GM23338 (cell line): ENCODE results near the gene IGF2. TPM values are rescaled to one million over a fixed set of nuclear protein-coding genes. Genes with fewer than 3 reads are reported as not detected.

Experiments
- ATAC-seq: fragments of 200-7000 bp; cut with Tn5 transposase; 3 replicates; pipeline ENCODE4 v1.9.1; 2020
- DNase-seq: peaks from one replicate; pipeline ENCODE4 v3.0.0-alpha.2; 2015; ENCODE audit warnings: low spot score
- H2AFZ ChIP-seq: fragments of 200-600 bp; sonication (generic); 2 replicates; pipeline ENCODE4 v1.8.0; 2016; ENCODE audit warnings: antibody characterized with exemption, mild to moderate bottlenecking, moderate library complexity
- H3F3A ChIP-seq: fragments of 200-600 bp; sonication (generic); replicated peaks from 2 replicates; pipeline ENCODE4 v1.8.0; 2017; ENCODE audit warnings: antibody characterized with exemption, mixed run types, low read depth
- H3K27ac ChIP-seq: fragments of 200-600 bp; sonication (generic); 2 replicates; pipeline ENCODE4 v1.6.1; 2016; ENCODE audit warnings: low read depth
- H3K27me3 ChIP-seq: fragments of 200-600 bp; sonication (generic); 2 replicates; pipeline ENCODE4 v1.8.0; 2016; ENCODE audit warnings: mild to moderate bottlenecking, mixed run types, moderate library complexity; ENCODE audit not compliant: insufficient read depth
- H3K36me3 ChIP-seq: fragments of 200-600 bp; sonication (generic); 2 replicates; pipeline ENCODE4 v1.8.0; 2016; ENCODE audit warnings: mild to moderate bottlenecking; ENCODE audit not compliant: insufficient read depth
- H3K4me1 ChIP-seq: fragments of 200-600 bp; sonication (generic); 2 replicates; pipeline ENCODE4 v1.8.0; 2016; ENCODE audit warnings: mild to moderate bottlenecking, moderate library complexity; ENCODE audit not compliant: insufficient read depth
- H3K4me2 ChIP-seq: fragments of 200-600 bp; sonication (generic); 2 replicates; pipeline ENCODE4 v1.7.1; 2017; ENCODE audit warnings: mixed run types
- H3K4me3 ChIP-seq: fragments of 200-600 bp; sonication (generic); 2 replicates; pipeline ENCODE4 v1.6.1; 2016; ENCODE audit warnings: mixed run types
- H3K79me2 ChIP-seq: fragments of 200-600 bp; sonication (generic); replicated peaks from 2 replicates; pipeline ENCODE4 v1.8.0; 2017; ENCODE audit warnings: mild to moderate bottlenecking; ENCODE audit not compliant: insufficient read depth
- H3K9me2 ChIP-seq: fragments of 200-600 bp; sonication (generic); 2 replicates; pipeline ENCODE4 v1.8.0; 2017; ENCODE audit not compliant: insufficient read depth
- H4K20me1 ChIP-seq: fragments of 200-600 bp; sonication (generic); replicated peaks from 2 replicates; pipeline ENCODE4 v1.8.0; 2017; ENCODE audit warnings: mild to moderate bottlenecking; ENCODE audit not compliant: insufficient read depth
- H3K27ac Mint-ChIP-seq: 2 replicates; pipeline ENCODE4 v1.8.0; 2020; ENCODE audit warnings: inconsistent platforms, mild to moderate bottlenecking, moderate library complexity, mixed read lengths
- H3K27me3 Mint-ChIP-seq: 3 replicates; pipeline ENCODE4 v1.8.0; 2022; ENCODE audit warnings: low read depth, mild to moderate bottlenecking, moderate library complexity, mixed read lengths, inconsistent platforms; ENCODE audit not compliant: insufficient read depth, poor library complexity
- H3K36me3 Mint-ChIP-seq: 3 replicates; pipeline ENCODE4 v1.8.0; 2021; ENCODE audit warnings: low read depth, mild to moderate bottlenecking, inconsistent platforms, moderate library complexity, mixed read lengths
- H3K4me1 Mint-ChIP-seq: 3 replicates; pipeline ENCODE4 v1.8.0; 2020; ENCODE audit warnings: mild to moderate bottlenecking, inconsistent platforms, mixed read lengths
- H3K4me3 Mint-ChIP-seq: 3 replicates; pipeline ENCODE4 v1.8.0; 2021; ENCODE audit warnings: moderate library complexity, mild to moderate bottlenecking, inconsistent platforms, mixed read lengths
- H3K9me3 Mint-ChIP-seq: 3 replicates; pipeline ENCODE4 v1.8.0; 2020; ENCODE audit warnings: moderate library complexity, mild to moderate bottlenecking, inconsistent platforms, mixed read lengths
- POLR2AphosphoS5 ChIP-seq: IDR thresholded peaks from 2 replicates; pipeline ENCODE4 v1.6.1; 2016; ENCODE audit warnings: antibody characterized with exemption, low read depth
- STAT1 ChIP-seq: IDR thresholded peaks from one replicate; pipeline ENCODE4 v1.6.1; 2016; ENCODE audit warnings: antibody characterized with exemption; ENCODE audit not compliant: unreplicated experiment
- ZNF114 ChIP-seq: fragments of 250-450 bp; sonication (Bioruptor Pico); IDR thresholded peaks from 2 replicates; pipeline ENCODE4 v1.5.0; 2020; ENCODE audit warnings: mild to moderate bottlenecking, moderate library complexity
- ZNF331 ChIP-seq: fragments of 250-450 bp; sonication (Bioruptor Pico); IDR thresholded peaks from 2 replicates; pipeline ENCODE4 v1.5.0; 2020; ENCODE audit warnings: low read depth, mild to moderate bottlenecking, moderate library complexity
- polyA plus RNA-seq: library from polyadenylated mRNA; unstranded; fragments of >200 nt; fragmentation: Nextera tagmentation; extraction: Ambion mirVana; gene quantifications from 2 replicates; pipeline ENCODE4 v1.2.1, GENCODE V29; 2016
- total RNA-seq: library from RNA; depleted of rRNA; stranded (reverse); fragments of >200 nt; shearing (Covaris generic); gene quantifications from 2 replicates; pipeline ENCODE4 v1.2.3, GENCODE V29; 2014
- TF ChIP-seq, protein P1 (sequence below): fragments of 250-450 bp; sonication (Bioruptor Pico); IDR thresholded peaks from 2 replicates; pipeline ENCODE4 v1.5.0; 2020; ENCODE audit warnings: mild to moderate bottlenecking, moderate library complexity
- TF ChIP-seq, protein P2 (sequence below): IDR thresholded peaks from 2 replicates; pipeline ENCODE4 v1.6.1; 2016; ENCODE audit warnings: antibody characterized with exemption

IGF2 gene
- total and polyA plus RNA-seq, 2 experiments from 2014 or later, result 1.4 to 4.0 TPM

DNA sequence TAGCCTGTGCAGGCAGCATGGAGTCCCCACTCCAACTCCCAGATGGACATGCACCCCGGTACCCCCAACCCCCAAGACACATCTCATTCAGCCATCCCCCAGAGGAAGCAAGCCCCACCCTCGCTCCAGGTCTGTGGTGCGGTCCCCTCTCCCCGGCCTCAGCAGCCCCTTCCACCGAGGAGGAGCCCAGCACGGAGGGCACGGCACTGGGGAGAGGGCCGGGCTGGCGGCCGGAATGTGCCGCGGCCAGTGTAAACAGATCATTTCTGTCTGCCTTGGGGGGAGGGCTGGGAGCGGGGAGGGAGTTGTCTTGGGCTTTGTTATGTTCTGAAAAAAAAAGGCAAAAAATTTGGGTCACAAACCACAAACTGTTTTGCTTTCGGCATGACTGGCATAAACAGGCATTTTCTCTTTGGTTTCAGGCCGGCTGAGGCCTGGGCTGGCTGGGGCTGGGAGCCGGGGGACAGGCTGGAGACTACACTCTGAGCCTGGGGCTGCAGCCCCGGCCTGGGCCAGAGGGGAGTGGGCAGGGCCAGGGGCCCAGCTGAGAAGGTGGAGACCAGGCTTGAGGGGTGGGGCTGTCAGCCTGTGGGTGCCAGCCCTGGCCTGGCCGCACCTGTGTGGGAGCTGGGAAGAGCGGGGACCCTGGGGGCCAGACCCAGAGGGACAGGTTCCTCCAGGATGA is 16.8 kb downstream of the IGF2 start (continued):
- TF ChIP-seq, protein P1, sequence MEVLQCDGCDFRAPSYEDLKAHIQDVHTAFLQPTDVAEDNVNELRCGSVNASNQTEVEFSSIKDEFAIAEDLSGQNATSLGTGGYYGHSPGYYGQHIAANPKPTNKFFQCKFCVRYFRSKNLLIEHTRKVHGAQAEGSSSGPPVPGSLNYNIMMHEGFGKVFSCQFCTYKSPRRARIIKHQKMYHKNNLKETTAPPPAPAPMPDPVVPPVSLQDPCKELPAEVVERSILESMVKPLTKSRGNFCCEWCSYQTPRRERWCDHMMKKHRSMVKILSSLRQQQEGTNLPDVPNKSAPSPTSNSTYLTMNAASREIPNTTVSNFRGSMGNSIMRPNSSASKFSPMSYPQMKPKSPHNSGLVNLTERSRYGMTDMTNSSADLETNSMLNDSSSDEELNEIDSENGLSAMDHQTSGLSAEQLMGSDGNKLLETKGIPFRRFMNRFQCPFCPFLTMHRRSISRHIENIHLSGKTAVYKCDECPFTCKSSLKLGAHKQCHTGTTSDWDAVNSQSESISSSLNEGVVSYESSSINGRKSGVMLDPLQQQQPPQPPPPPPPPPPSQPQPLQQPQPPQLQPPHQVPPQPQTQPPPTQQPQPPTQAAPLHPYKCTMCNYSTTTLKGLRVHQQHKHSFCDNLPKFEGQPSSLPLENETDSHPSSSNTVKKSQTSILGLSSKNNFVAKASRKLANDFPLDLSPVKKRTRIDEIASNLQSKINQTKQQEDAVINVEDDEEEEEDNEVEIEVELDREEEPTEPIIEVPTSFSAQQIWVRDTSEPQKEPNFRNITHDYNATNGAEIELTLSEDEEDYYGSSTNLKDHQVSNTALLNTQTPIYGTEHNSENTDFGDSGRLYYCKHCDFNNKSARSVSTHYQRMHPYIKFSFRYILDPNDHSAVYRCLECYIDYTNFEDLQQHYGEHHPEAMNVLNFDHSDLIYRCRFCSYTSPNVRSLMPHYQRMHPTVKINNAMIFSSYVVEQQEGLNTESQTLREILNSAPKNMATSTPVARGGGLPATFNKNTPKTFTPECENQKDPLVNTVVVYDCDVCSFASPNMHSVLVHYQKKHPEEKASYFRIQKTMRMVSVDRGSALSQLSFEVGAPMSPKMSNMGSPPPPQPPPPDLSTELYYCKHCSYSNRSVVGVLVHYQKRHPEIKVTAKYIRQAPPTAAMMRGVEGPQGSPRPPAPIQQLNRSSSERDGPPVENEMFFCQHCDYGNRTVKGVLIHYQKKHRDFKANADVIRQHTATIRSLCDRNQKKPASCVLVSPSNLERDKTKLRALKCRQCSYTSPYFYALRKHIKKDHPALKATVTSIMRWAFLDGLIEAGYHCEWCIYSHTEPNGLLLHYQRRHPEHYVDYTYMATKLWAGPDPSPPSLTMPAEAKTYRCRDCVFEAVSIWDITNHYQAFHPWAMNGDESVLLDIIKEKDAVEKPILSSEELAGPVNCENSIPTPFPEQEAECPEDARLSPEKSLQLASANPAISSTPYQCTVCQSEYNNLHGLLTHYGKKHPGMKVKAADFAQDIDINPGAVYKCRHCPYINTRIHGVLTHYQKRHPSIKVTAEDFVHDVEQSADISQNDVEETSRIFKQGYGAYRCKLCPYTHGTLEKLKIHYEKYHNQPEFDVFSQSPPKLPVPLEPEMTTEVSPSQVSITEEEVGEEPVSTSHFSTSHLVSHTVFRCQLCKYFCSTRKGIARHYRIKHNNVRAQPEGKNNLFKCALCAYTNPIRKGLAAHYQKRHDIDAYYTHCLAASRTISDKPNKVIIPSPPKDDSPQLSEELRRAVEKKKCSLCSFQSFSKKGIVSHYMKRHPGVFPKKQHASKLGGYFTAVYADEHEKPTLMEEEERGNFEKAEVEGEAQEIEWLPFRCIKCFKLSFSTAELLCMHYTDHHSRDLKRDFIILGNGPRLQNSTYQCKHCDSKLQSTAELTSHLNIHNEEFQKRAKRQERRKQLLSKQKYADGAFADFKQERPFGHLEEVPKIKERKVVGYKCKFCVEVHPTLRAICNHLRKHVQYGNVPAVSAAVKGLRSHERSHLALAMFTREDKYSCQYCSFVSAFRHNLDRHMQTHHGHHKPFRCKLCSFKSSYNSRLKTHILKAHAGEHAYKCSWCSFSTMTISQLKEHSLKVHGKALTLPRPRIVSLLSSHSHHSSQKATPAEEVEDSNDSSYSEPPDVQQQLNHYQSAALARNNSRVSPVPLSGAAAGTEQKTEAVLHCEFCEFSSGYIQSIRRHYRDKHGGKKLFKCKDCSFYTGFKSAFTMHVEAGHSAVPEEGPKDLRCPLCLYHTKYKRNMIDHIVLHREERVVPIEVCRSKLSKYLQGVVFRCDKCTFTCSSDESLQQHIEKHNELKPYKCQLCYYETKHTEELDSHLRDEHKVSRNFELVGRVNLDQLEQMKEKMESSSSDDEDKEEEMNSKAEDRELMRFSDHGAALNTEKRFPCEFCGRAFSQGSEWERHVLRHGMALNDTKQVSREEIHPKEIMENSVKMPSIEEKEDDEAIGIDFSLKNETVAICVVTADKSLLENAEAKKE (CRISPR knock-in tag), result no peak
- TF ChIP-seq, protein P2, sequence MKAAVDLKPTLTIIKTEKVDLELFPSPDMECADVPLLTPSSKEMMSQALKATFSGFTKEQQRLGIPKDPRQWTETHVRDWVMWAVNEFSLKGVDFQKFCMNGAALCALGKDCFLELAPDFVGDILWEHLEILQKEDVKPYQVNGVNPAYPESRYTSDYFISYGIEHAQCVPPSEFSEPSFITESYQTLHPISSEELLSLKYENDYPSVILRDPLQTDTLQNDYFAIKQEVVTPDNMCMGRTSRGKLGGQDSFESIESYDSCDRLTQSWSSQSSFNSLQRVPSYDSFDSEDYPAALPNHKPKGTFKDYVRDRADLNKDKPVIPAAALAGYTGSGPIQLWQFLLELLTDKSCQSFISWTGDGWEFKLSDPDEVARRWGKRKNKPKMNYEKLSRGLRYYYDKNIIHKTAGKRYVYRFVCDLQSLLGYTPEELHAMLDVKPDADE, result no peak
- no peak for TF ChIP-seq POLR2AphosphoS5

DNA sequence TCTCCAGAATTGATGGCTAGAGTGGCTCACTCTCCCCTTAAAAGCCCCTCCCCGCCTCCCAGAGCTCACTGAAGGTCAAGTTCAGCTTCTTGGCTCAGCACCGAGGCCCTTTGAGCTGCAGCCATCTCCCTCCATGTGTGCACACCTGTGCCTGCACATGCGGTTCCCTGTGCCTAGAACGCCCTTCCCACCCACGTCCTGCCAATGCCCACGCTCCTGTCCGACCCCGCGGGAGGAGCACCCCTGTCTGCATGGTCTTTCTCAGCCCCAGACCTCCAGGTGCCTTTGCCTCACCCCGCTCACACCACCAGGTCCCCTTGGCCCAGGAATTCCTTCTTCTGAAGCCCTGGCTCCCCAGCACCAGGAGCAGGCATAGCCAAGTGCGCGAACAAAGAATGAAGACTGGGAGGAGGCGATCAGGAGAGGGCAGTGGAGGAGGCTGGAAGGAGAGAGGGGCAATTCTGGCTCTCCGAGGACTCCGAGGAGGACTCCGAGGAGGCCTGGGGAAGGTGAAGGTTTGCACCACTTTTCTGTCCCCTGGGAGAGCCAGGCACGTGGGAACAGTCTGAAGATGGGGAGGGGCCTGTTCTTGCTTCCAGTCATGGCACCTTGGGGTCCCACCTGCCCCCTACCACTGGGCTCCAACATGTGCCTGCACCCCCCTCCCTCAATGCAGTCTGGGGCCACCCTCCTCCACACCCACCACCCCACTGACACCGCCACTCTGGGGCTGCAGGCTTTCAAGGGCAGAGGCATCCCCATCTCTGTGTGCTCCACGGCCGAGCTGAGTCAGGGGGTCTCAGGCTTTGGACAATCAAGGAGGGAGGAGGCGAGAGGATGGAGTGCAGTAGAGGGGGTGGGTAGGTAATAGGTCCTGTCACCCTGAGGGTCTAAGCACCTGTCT is 17.7 kb downstream of the IGF2 start:
- H3K27me3 ChIP-seq, result no peaks in the 10 kb centered on the region
- no peaks in the 10 kb centered on the region for H3K9me2 ChIP-seq
- Mint-ChIP-seq H3K4me1 (peaks cover 4% of the 10 kb centered on the region; the same call in 1 of the 3 replicates), H3K27me3 (peaks cover 13% of the 10 kb centered on the region), H3K27ac (no peak overlapping the region), H3K36me3 (peaks cover 7% of the 10 kb centered on the region), H3K9me3 (peaks cover 14% of the 10 kb centered on the region), H3K4me3 (no peak overlapping the region)
- H4K20me1 ChIP-seq, result no peaks in the 10 kb centered on the region
- H3F3A ChIP-seq, result no peaks in the 10 kb centered on the region
- no peaks in the 10 kb centered on the region for H3K79me2 ChIP-seq
- no peak overlapping the region for H3K4me3 ChIP-seq
- H3K4me1 ChIP-seq, result no peaks in the 10 kb centered on the region; the same call in 1 of the 2 replicates
- DNase-seq (no peak), ATAC-seq (no peak)
- no peak overlapping the region for H2AFZ ChIP-seq
- H3K27ac ChIP-seq, result no peak overlapping the region
- no peak overlapping the region for H3K4me2 ChIP-seq
- H3K36me3 ChIP-seq, result no peaks in the 10 kb centered on the region
- TF ChIP-seq ZNF331 (CRISPR knock-in tag), result no peak
- TF ChIP-seq ZNF114, result no peak
- no peak for TF ChIP-seq STAT1
